ENCODE measurements around the gene ANO4.

ANO4 gene

DNA sequence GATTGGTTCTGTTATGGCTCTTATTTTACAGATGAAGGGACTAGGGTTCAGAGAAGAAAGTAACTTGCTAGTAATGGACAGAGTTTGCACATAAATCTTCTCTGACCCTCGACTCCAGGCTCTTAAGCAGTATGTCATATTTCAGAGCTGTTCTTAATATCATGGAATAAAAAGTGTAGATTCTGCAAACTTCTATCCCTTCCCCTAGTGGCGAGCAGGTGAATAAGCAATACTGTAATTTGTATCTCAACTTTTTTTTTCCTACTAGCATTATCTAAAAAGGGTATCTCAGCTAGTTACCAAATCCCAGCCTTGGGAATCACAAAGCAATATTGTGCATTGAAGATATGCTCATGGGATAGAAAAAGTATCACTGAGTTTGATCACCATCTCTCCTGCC lies 83.2 kb downstream of the ANO4 start:
- H3K9ac ChIP-seq (ENCODE audit: low read depth, low read length), result no peak overlapping the region
- H3K36me3 ChIP-seq (ENCODE audit: insufficient read depth, low read length), result no peaks in the 10 kb centered on the region
- H3K4me2 ChIP-seq (ENCODE audit: low read length), result no peak overlapping the region
- H3K4me1 ChIP-seq (ENCODE audit: control insufficient read depth, insufficient read depth, low read length), result no peaks in the 10 kb centered on the region
- H3K27me3 ChIP-seq (ENCODE audit: control insufficient read depth, insufficient read depth, low read length), result no peaks in the 10 kb centered on the region
- H3K9me3 ChIP-seq (replicated peaks; ENCODE audit: low read length), result no peaks in the 10 kb centered on the region
- H3K4me3 ChIP-seq (ENCODE audit: low read length), result no peak overlapping the region

DNA sequence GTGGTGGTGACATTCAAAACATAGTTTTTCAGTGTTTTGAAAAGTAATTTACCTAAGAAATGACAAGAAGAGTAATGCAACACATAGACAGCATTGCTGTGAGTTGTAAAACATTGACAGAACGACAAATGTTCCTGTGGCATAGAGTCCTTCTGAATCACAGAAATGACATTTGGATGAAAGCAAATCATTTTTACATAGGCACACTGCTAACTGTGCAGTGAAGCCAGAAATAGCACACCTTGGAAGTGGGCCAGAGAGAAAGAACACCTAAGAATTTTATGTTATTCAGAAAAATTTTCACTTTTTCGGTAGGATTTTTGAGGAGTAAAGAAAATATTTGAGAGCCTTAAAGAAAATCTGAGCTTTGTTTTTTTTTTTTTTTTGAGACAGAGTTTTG lies 100.6 kb downstream of the ANO4 start:
- no peaks in the 10 kb centered on the region for H3K4me1 ChIP-seq (ENCODE audit: control insufficient read depth, insufficient read depth, low read length)
- no peak overlapping the region for H3K4me3 ChIP-seq (ENCODE audit: low read length)
- no peak overlapping the region for H3K4me2 ChIP-seq (ENCODE audit: low read length)
- H3K36me3 ChIP-seq (ENCODE audit: insufficient read depth, low read length), result no peaks in the 10 kb centered on the region
- no peaks in the 10 kb centered on the region for H3K27me3 ChIP-seq (ENCODE audit: control insufficient read depth, insufficient read depth, low read length)
- H3K9ac ChIP-seq (ENCODE audit: low read depth, low read length), result no peak overlapping the region
- no peaks in the 10 kb centered on the region for H3K9me3 ChIP-seq (replicated peaks; ENCODE audit: low read length)

DNA sequence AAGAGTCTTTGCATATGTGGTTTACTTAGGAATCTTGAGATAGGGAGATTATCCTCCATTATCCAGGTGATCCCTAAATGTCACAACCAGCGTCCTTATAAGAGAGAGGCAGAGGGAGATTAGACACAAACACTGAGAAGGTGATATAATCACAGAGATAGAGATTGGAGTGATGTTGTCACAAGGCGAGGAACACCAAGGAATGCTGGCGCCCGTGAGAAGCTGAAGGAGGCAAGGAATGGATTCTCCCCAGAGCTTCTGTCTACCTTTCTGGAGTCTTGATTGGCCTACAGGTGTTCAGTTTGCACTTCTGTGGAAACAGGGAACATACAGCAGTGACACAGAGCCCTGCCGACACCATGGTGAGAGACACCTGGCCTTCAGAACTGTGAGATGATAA lies 101.6 kb downstream of the ANO4 start:
- Histone ChIP-seq H3K4me2 (ENCODE audit: low read length) (no peak overlapping the region), H3K4me3 (ENCODE audit: low read length) (no peak overlapping the region), H3K9ac (ENCODE audit: low read depth, low read length) (no peak overlapping the region), H3K36me3 (ENCODE audit: insufficient read depth, low read length) (no peaks in the 10 kb centered on the region), H3K27me3 (ENCODE audit: control insufficient read depth, insufficient read depth, low read length) (no peaks in the 10 kb centered on the region), H3K9me3 (replicated peaks; ENCODE audit: low read length) (no peaks in the 10 kb centered on the region), H3K4me1 (ENCODE audit: control insufficient read depth, insufficient read depth, low read length) (no peaks in the 10 kb centered on the region)

DNA sequence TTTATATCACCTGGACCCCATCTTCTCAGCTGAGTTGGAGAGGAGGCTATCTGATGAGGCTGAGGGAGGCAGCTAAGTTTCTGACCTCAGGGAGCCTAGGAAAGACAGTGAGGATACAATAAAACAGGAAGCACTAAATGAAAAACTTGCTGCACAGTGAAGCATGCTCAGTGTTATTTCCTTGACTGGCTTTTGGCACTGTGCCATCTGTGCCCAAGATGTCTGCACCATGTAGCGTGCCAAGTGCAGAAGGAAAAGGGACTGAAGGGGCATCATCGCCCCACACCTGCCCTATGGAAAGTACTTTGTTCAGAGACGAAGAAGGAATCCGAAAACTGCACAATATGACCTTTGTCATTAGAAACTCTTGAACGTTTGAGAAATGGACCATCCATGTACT lies 102.7 kb downstream of the ANO4 start:
- no peak overlapping the region for H3K9ac ChIP-seq (ENCODE audit: low read depth, low read length)
- H3K36me3 ChIP-seq (ENCODE audit: insufficient read depth, low read length), result no peaks in the 10 kb centered on the region
- no peaks in the 10 kb centered on the region for H3K4me1 ChIP-seq (ENCODE audit: control insufficient read depth, insufficient read depth, low read length)
- no peaks in the 10 kb centered on the region for H3K27me3 ChIP-seq (ENCODE audit: control insufficient read depth, insufficient read depth, low read length)
- H3K4me2 ChIP-seq (ENCODE audit: low read length), result no peak overlapping the region
- no peak overlapping the region for H3K4me3 ChIP-seq (ENCODE audit: low read length)
- no peaks in the 10 kb centered on the region for H3K9me3 ChIP-seq (replicated peaks; ENCODE audit: low read length)

DNA sequence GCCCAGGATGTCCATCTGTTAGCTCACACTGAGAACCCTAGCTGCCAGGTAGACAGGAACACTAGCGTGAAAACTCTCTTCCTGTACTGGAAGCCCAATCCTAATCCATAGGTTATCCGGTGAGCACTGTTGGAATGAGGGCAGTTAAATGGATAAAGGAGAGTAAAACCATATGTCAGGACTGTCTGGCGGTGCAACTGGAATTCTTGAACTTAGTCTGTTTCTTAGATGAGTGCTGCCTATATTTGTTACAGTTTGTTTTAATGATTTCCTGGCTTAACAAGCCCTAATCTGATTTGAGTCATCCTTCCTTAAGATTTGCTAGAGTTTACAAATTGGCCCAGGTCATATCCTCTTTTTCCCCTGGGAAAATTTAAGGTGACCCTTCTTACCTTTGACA lies 104.7 kb downstream of the ANO4 start:
- Histone ChIP-seq H3K9me3 (replicated peaks; ENCODE audit: low read length) (no peaks in the 10 kb centered on the region), H3K27me3 (ENCODE audit: control insufficient read depth, insufficient read depth, low read length) (no peaks in the 10 kb centered on the region), H3K4me1 (ENCODE audit: control insufficient read depth, insufficient read depth, low read length) (no peaks in the 10 kb centered on the region), H3K4me3 (ENCODE audit: low read length) (no peak overlapping the region), H3K36me3 (ENCODE audit: insufficient read depth, low read length) (no peaks in the 10 kb centered on the region), H3K4me2 (ENCODE audit: low read length) (no peak overlapping the region), H3K9ac (ENCODE audit: low read depth, low read length) (no peak overlapping the region)

DNA sequence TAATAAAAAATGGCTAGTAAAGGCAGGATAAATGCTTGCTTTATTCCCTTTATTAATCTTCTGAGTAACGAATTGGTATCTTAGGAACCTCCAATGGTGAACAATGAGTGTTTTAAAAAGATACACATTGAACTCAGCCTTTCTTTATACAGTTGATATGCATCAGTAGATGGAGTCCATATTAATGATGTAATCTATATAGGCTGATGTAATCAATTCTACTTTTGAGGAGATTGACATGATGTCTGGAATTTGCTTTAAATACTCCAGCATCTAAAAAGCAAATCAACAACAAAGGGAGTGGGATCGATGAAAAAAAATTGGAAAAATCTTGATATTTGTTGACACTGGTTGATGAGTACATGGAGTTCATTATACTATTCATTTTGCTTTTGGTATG lies 106.2 kb downstream of the ANO4 start:
- no peaks in the 10 kb centered on the region for H3K27me3 ChIP-seq (ENCODE audit: control insufficient read depth, insufficient read depth, low read length)
- no peaks in the 10 kb centered on the region for H3K4me1 ChIP-seq (ENCODE audit: control insufficient read depth, insufficient read depth, low read length)
- H3K4me2 ChIP-seq (ENCODE audit: low read length), result no peak overlapping the region
- H3K4me3 ChIP-seq (ENCODE audit: low read length), result no peak overlapping the region
- H3K36me3 ChIP-seq (ENCODE audit: insufficient read depth, low read length), result no peaks in the 10 kb centered on the region
- H3K9ac ChIP-seq (ENCODE audit: low read depth, low read length), result no peak overlapping the region
- no peaks in the 10 kb centered on the region for H3K9me3 ChIP-seq (replicated peaks; ENCODE audit: low read length)

DNA sequence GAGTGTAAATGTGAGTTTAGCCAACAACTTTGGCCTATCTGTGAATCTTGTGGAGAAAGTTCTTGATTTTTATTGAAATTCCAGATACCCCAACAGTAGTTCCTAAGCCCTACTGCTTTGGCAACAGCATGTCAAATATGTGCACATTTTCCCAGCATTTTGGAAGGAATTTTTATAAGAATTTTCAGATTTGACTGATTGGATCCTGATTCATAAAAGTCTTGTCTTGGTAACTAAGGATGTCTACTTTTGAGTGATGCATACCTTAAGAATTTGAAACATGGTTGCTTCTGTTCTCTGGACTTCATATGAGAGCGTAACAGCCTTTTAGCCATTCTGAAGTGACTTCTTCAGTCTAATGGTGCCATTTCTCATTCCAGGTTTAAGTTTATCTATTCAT lies 106.7 kb downstream of the ANO4 start:
- Histone ChIP-seq H3K36me3 (ENCODE audit: insufficient read depth, low read length) (no peaks in the 10 kb centered on the region), H3K4me3 (ENCODE audit: low read length) (no peak overlapping the region), H3K27me3 (ENCODE audit: control insufficient read depth, insufficient read depth, low read length) (no peaks in the 10 kb centered on the region), H3K9me3 (replicated peaks; ENCODE audit: low read length) (no peaks in the 10 kb centered on the region), H3K4me2 (ENCODE audit: low read length) (no peak overlapping the region), H3K9ac (ENCODE audit: low read depth, low read length) (no peak overlapping the region), H3K4me1 (ENCODE audit: control insufficient read depth, insufficient read depth, low read length) (no peaks in the 10 kb centered on the region)

DNA sequence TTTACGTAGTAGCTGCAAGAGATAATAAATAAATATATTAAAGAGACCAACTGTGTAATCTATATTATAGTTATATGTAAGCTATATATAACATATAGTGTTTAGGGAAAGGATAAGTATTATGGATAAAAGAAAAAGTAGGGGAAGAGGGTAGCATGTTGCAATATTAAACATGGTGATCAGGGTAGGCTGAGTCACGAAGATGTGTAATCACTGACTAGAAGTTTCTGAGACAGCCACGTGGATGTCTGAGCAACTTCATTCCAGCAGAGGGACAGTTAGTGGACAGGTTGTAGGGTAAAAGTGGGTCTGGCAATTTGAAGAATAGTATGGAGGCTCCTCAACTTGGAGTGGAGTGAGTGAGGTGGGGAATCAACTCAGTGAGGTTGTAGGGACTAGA lies 109.7 kb downstream of the ANO4 start:
- no peak overlapping the region for H3K4me3 ChIP-seq (ENCODE audit: low read length)
- H3K9ac ChIP-seq (ENCODE audit: low read depth, low read length), result no peak overlapping the region
- H3K4me2 ChIP-seq (ENCODE audit: low read length), result no peak overlapping the region
- no peaks in the 10 kb centered on the region for H3K36me3 ChIP-seq (ENCODE audit: insufficient read depth, low read length)
- no peaks in the 10 kb centered on the region for H3K27me3 ChIP-seq (ENCODE audit: control insufficient read depth, insufficient read depth, low read length)
- peaks cover 6% of the 10 kb centered on the region for H3K4me1 ChIP-seq (ENCODE audit: control insufficient read depth, insufficient read depth, low read length)
- H3K9me3 ChIP-seq (replicated peaks; ENCODE audit: low read length), result no peaks in the 10 kb centered on the region

DNA sequence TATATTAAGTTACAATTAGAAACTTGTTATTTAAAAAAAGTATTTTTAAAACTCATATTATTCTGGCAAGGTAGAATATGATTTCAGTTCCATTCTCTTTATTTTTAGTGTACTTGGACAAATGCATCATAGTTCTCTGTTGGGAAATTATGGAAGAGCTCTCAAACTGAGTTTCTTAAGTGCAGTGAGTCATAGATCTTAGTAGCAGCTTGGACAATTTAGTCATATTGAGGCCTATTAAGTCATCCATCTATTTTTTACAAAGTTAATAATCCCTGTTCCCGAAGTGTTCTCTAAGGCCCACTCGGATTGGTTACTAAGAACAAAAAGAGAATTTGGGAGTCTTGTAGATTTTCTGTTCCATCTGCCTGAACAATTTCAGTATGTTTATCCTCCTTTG lies 113.9 kb downstream of the ANO4 start:
- Histone ChIP-seq H3K4me3 (ENCODE audit: low read length) (no peak overlapping the region), H3K36me3 (ENCODE audit: insufficient read depth, low read length) (no peaks in the 10 kb centered on the region)

DNA sequence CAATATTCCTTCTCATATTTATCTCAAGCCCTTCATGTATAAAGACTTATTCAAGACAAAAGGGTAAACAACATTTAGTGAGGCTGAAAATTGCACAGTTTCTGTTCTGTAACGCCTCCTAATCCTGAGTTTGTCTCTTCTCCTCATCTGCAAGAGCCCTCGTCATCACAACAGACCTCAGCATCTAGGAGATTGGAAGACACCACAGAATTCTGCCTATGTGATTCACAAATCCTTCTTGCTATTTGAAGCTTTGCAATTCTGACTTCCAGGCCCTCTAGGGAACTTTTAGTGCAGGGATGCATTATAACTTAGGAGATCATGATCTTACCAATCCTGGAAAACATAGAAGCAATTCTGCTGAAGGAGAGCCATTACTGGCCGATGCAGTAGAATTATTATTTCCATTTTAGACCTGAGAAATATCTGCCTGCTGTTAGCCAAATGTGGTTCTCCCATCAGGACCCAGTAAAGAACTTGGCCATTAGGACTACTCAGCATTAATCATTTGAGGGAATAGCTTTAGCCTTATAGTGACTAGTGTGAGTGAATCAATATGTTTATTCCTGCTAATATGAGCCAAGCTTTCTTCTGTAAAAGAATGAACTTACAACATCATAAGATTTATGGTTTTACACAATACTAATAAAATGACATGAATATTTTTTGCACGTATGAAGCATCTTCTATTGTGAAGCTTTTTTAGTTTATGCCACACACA lies 119.5 kb downstream of the ANO4 start:
- Histone ChIP-seq H3K27me3 (ENCODE audit: control insufficient read depth, insufficient read depth, low read length) (no peaks in the 10 kb centered on the region), H3K9me3 (replicated peaks; ENCODE audit: low read length) (no peaks in the 10 kb centered on the region), H3K4me1 (ENCODE audit: control insufficient read depth, insufficient read depth, low read length) (peaks cover 11% of the 10 kb centered on the region)

More for the DNA sequence above, 113.9 kb downstream of the ANO4 start:
- H3K4me1 ChIP-seq (ENCODE audit: control insufficient read depth, insufficient read depth, low read length), result peaks cover 6% of the 10 kb centered on the region
- H3K9ac ChIP-seq (ENCODE audit: low read depth, low read length), result no peak overlapping the region
- H3K4me2 ChIP-seq (ENCODE audit: low read length), result no peak overlapping the region
- no peaks in the 10 kb centered on the region for H3K27me3 ChIP-seq (ENCODE audit: control insufficient read depth, insufficient read depth, low read length)
- H3K9me3 ChIP-seq (replicated peaks; ENCODE audit: low read length), result no peaks in the 10 kb centered on the region

DNA sequence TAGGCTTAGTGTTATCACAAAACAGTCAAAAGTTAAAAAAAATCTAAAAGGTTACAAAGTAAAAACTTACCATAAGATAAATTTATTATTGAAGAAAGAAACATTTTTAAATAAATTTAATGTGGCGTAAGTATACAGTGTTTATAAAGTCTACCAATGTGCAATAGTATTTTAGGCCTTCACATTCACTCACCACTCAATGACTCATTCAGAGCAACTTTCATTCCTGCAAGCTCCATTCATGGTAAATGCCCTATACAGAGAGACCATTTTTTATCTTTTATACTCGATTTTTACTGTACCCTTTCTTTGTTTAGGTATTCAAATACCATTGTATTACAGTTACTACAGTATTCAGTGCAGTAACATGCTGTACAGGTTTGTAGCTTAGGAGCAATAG lies 124.5 kb downstream of the ANO4 start:
- no peak overlapping the region for H3K4me2 ChIP-seq (ENCODE audit: low read length)
- H3K27me3 ChIP-seq (ENCODE audit: control insufficient read depth, insufficient read depth, low read length), result no peaks in the 10 kb centered on the region
- H3K4me3 ChIP-seq (ENCODE audit: low read length), result no peak overlapping the region
- no peak overlapping the region for H3K9ac ChIP-seq (ENCODE audit: low read depth, low read length)
- H3K4me1 ChIP-seq (ENCODE audit: control insufficient read depth, insufficient read depth, low read length), result peaks cover 5% of the 10 kb centered on the region
- no peaks in the 10 kb centered on the region for H3K36me3 ChIP-seq (ENCODE audit: insufficient read depth, low read length)
- no peaks in the 10 kb centered on the region for H3K9me3 ChIP-seq (replicated peaks; ENCODE audit: low read length)

More for the DNA sequence above, 119.5 kb downstream of the ANO4 start:
- Histone ChIP-seq H3K36me3 (ENCODE audit: insufficient read depth, low read length) (no peaks in the 10 kb centered on the region), H3K4me3 (ENCODE audit: low read length) (no peak overlapping the region), H3K9ac (ENCODE audit: low read depth, low read length) (no peak overlapping the region), H3K4me2 (ENCODE audit: low read length) (no peak overlapping the region)

DNA sequence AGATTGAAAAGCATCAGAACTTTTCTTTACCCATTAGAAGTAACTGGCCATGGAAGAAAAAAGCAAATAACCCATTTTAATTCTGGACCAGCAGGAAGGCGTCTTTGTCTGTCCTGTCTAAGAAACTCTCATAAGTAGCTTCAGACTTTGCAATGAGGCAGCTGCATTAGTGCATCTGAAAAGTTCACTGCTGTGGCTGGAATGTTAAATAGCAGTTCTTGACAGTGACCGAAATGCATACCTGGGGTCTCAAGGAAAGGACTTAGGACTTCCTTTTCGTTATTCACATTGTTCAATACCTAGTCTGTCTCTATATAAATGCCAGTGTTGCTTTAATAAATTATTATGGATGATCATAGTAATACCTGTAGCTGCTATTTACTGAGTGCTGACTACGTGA lies 125.9 kb downstream of the ANO4 start:
- no peaks in the 10 kb centered on the region for H3K36me3 ChIP-seq (ENCODE audit: insufficient read depth, low read length)
- H3K27me3 ChIP-seq (ENCODE audit: control insufficient read depth, insufficient read depth, low read length), result no peaks in the 10 kb centered on the region

More for the DNA sequence above, 125.9 kb downstream of the ANO4 start:
- Histone ChIP-seq H3K9ac (ENCODE audit: low read depth, low read length) (no peak overlapping the region), H3K4me1 (ENCODE audit: control insufficient read depth, insufficient read depth, low read length) (no peaks in the 10 kb centered on the region), H3K9me3 (replicated peaks; ENCODE audit: low read length) (no peaks in the 10 kb centered on the region), H3K4me3 (ENCODE audit: low read length) (no peak overlapping the region), H3K4me2 (ENCODE audit: low read length) (no peak overlapping the region)

Data from skeletal muscle satellite cell (primary cell).